OCI-LY7 (cell line): ENCODE measurements around the gene CYBB. TPM values are rescaled to one million over a fixed set of nuclear protein-coding genes. Genes with fewer than 3 reads are reported as not detected.
A peak's percentile ranks its signal among the peaks of the same experiment; 100 is the strongest.

Experiments used
- BruUV-seq: library from RNA; stranded (reverse); fragments of 400-500 nt; replicated peaks from 2 replicates; lab custom pipeline; 2021; lab: Mats Ljungman, UMichigan
- CTCF ChIA-PET: fragments of 300-600 bp; sonication (Branson Sonifier 250); formaldehyde crosslinking; loops from one replicate; lab custom pipeline; 2022; ENCODE audit warnings: antibody characterized with exemption; ENCODE audit not compliant: unreplicated experiment; lab: Charles Lee
- POLR2A ChIA-PET: fragments of 300-600 bp; sonication (Branson Sonifier 250); formaldehyde crosslinking; loops from one replicate; lab custom pipeline; 2022; ENCODE audit warnings: antibody characterized with exemption; lab: Charles Lee
- DNase-seq: peaks from one replicate; pipeline ENCODE4 v3.0.0-alpha.2; 2015; ENCODE audit warnings: low spot score
- H2AFZ ChIP-seq: fragments of 200-600 bp; sonication (generic), shearing (Covaris generic); 2 replicates; pipeline ENCODE4 v1.6.1; 2014; ENCODE audit warnings: mild to moderate bottlenecking, antibody characterized with exemption, low read length, moderate library complexity
- H3K27ac ChIP-seq: fragments of 200-600 bp; sonication (generic); 2 replicates; pipeline ENCODE4 v1.5.1; 2014; ENCODE audit warnings: mixed run types, low read depth, mild to moderate bottlenecking, moderate library complexity, low read length, inconsistent platforms; ENCODE audit not compliant: poor library complexity, severe bottlenecking
- H3K36me3 ChIP-seq: fragments of 200-600 bp; sonication (generic); 2 replicates; pipeline ENCODE4 v1.6.1; 2014; ENCODE audit warnings: mild to moderate bottlenecking, antibody characterized with exemption, low read length, moderate library complexity, mixed read lengths; ENCODE audit not compliant: insufficient read depth
- H3K4me1 ChIP-seq: fragments of 200-600 bp; sonication (generic); 2 replicates; pipeline ENCODE4 v1.5.1; 2014; ENCODE audit warnings: mild to moderate bottlenecking, low read length; ENCODE audit not compliant: insufficient read depth, poor library complexity, severe bottlenecking
- H3K4me2 ChIP-seq: fragments of 200-600 bp; sonication (generic); 2 replicates; pipeline ENCODE4 v1.6.1; 2014; ENCODE audit warnings: mild to moderate bottlenecking, low read length
- H3K4me3 ChIP-seq: fragments of 200-600 bp; sonication (generic); 2 replicates; pipeline ENCODE4 v1.5.1; 2014; ENCODE audit warnings: mild to moderate bottlenecking, low read depth, low read length; ENCODE audit not compliant: poor library complexity, severe bottlenecking
- H3K79me2 ChIP-seq: fragments of 200-600 bp; sonication (generic); 2 replicates; pipeline ENCODE4 v1.6.1; 2016; ENCODE audit warnings: low read depth, mild to moderate bottlenecking, low read length, moderate library complexity, mixed read lengths; ENCODE audit not compliant: insufficient read depth
- H3K9me2 ChIP-seq: fragments of 200-600 bp; sonication (generic); 2 replicates; pipeline ENCODE4 v1.6.1; 2016; ENCODE audit warnings: mild to moderate bottlenecking, low read length, mixed read lengths; ENCODE audit not compliant: insufficient read depth
- H3K9me3 ChIP-seq: fragments of 200-600 bp; sonication (generic); 2 replicates; pipeline ENCODE4 v1.6.1; 2014; ENCODE audit warnings: mild to moderate bottlenecking, mixed run types, low read length, mixed read lengths
- H4K20me1 ChIP-seq: fragments of 200-600 bp; sonication (generic); 2 replicates; pipeline ENCODE4 v1.6.1; 2014; ENCODE audit warnings: mild to moderate bottlenecking, antibody characterized with exemption, low read length, moderate library complexity, mixed read lengths; ENCODE audit not compliant: insufficient read depth
- CTCF ChIP-seq: fragments of 200-600 bp; sonication (generic); conservative IDR thresholded peaks from 2 replicates; pipeline ENCODE4 v1.5.1; 2014; ENCODE audit warnings: mild to moderate bottlenecking, antibody characterized with exemption, low read length, moderate library complexity, mixed read lengths
- EZH2phosphoT487 ChIP-seq: fragments of 200-600 bp; sonication (generic); IDR thresholded peaks from 2 replicates; pipeline ENCODE4 v1.6.1; 2018; ENCODE audit warnings: low read depth, borderline replicate concordance, mild to moderate bottlenecking, mixed run types, antibody characterized with exemption, low read length, moderate library complexity, mixed read lengths
- intact Hi-C: fragments of 100-400 bp; cut with micrococcal nuclease; formaldehyde crosslinking; loops from one replicate; pipeline ENCODE4 v1.10.0; 2022; ENCODE audit not compliant: unreplicated experiment
- total RNA-seq, 2 experiments: library from RNA; depleted of rRNA in 1 of 2; stranded (reverse); fragments of >200 nt in 1 of 2; shearing (Covaris generic) in 1 of 2; gene quantifications; 2 replicates each; pipeline ENCODE4 v1.2.3, GENCODE V29; 2014 to 2022

The CYBB gene
- total RNA-seq, 2 experiments from 2014 or later = 25.4 to 38.3 TPM

- Histone ChIP-seq H3K4me2 (peak overlapping the region; percentile 31), H3K27ac (peak overlapping the region; percentile 14), H3K9me3 (no peaks in the 10 kb centered on the region), H3K79me2 (no peaks in the 10 kb centered on the region), H3K4me1 (peaks cover 20% of the 10 kb centered on the region), H4K20me1 (no peaks in the 10 kb centered on the region), H3K36me3 (no peaks in the 10 kb centered on the region), H2AFZ (peak overlapping the region; percentile 76; the same call in 1 of the 2 replicates), H3K9me2 (no peaks in the 10 kb centered on the region), H3K4me3 (no peak overlapping the region)
- intact Hi-C loops = loop anchor here (1.0 kb wide), 1 partner anchor 79 kb away; no protein-coding TSS in a partner anchor
- ChIA-PET POLR2A (interaction anchor here (1.0 to 6.5 kb wide), 3 partner anchors 17 to 79 kb away, joined by 3 to 65 read pairs (median 8); no protein-coding TSS in a partner anchor), CTCF (interaction anchor here (0.6 to 2.2 kb wide), 4 partner anchors 9 to 79 kb away, joined by 3 to 46 read pairs (median 4); no protein-coding TSS in a partner anchor)
- DNase-seq = no peak
- no TSS peak for BruUV-seq
- TF ChIP-seq EZH2phosphoT487 (no peak), CTCF (no peak)
Measured at GRCh38 chrX:37745835-37746217, 34.0 kb upstream of the CYBB start.

- Histone ChIP-seq H3K4me3 (no peak overlapping the region), H3K4me2 (peak overlapping the region; percentile 31)
Measured at GRCh38 chrX:37746218-37746941, 33.5 kb upstream of the CYBB start.

More at GRCh38 chrX:37746218-37746941, 33.5 kb upstream of the CYBB start:
- no TSS peak for BruUV-seq
- H3K27ac ChIP-seq = peak overlapping the region; percentile 14
- CTCF ChIA-PET = interaction anchor here (0.6 to 2.2 kb wide), 4 partner anchors 9 to 78 kb away, joined by 3 to 46 read pairs (median 4); no protein-coding TSS in a partner anchor
- TF ChIP-seq CTCF (no peak), EZH2phosphoT487 (no peak)
- H3K4me1 ChIP-seq = peaks cover 20% of the 10 kb centered on the region
- H4K20me1 ChIP-seq = no peaks in the 10 kb centered on the region
- intact Hi-C loops = no loop called here
- no peaks in the 10 kb centered on the region for H3K79me2 ChIP-seq
- DNase-seq = no peak
- no peaks in the 10 kb centered on the region for H3K36me3 ChIP-seq
- POLR2A ChIA-PET = interaction anchor here (0.9 to 6.5 kb wide), 4 partner anchors 12 to 78 kb away, joined by 3 to 65 read pairs (median 6); no protein-coding TSS in a partner anchor
- no peaks in the 10 kb centered on the region for H3K9me2 ChIP-seq
- peak overlapping the region; percentile 76; the same call in 1 of the 2 replicates for H2AFZ ChIP-seq
- peaks cover 5% of the 10 kb centered on the region; the same call in 1 of the 2 replicates for H3K9me3 ChIP-seq
